Measurements from ENCODE around the gene PTPRD.

Gene PTPRD

DNA sequence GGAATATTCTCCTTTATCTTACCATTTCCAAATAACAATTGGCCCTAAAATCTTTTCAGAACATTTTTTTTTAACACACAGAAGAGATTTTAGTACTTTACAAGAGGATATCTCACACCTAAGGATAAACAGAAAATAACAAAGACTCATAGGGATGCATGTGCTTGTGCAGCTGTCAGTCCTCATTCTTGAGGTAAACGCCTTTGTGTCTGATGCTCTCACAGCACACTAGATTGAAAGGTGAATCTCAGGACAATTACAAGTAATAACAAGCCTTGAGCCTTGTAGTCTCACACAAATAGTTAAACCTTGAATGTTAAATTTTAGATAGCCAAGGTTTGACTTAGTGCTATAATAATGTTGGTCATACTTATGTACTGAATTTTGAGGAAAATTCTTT lies 439.2 kb downstream of the PTPRD start:
- no peak for DNase-seq (ENCODE audit: low spot score)

DNA sequence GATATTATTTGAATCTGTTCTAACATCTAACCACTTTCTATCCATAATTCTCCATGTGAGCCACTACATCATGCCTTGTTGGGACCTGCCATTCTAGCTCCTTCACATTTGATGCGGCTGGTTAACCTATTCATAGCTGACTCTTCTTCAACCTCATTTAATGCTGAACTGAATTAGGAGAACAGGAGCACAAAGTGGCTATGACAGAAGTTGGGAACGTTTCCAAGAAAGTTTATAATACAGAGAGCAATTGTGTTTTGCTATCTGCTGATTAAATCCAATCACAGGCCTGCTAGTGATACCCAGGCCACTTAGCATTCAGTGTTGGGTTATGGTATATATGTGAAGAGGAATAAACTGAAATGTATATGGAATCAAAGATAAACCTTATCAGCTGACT lies 440.3 kb downstream of the PTPRD start:
- peak; percentile 32 for DNase-seq (ENCODE audit: low spot score)

- no peak for DNase-seq (ENCODE audit: low spot score)
These were observed 444.6 kb downstream of the PTPRD start for GRCh38 chr9:10168241-10168640.

GRCh38 chr9:10148796-10149195 lies 464.0 kb downstream of the PTPRD start:
- DNase-seq (ENCODE audit: low spot score), result no peak

DNA sequence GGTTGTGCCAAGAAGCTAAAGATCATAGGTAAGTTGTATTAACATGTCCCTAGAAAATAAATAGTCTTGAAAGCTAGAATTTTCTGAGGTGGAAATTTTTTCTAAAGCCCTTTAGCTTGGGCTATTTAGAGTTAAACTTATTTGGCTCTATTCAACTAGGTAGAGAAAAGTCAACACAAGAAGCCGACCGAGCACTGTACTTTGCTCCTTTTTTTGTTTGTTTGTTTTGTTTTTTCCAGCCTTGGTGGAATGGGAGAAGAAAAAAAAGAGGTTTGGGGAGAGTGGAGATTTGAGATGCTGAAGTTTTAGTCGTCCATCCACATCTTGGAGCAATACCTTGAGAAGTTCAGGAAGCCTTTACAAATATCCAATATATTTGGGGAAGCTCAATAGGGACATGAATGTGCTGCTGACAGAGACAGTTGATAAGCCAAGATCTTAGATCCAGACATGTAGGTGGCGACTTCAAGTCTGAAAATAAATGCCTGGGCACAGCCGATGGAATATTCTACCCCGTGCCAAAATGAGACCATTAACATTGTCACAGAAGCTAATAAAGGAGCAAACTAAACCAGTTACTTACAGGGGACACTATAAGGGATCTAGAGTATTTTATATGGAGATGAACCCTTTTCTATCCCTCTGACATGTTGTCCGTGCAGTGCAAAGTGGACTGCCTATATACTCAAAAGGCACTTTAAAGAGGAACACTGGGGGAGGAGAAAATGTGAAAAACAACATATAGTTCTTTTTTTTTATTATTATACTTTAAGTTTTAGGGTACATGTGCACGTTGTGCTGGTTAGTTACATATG lies 466.1 kb downstream of the PTPRD start:
- no peak for DNase-seq (ENCODE audit: low spot score)

DNA sequence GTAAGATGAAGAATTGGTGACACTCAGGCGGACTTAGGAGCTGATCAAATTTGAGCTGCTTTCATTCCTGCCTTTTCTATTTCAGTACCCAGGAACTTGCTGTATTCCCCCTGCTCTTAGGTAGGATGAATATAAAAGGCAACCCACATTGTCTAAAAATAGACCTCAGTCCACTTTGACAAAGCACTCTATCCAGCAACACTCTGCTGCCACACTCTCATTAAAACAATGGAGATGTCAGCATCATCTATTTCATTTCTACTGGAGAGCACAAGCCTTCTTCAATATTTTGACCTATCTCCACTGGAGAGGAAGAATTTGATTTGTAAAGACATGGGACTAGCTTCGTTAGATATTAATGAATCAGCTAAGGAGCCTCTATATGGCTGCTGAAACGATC lies 468.4 kb downstream of the PTPRD start:
- no peak for DNase-seq (ENCODE audit: low spot score)

DNA sequence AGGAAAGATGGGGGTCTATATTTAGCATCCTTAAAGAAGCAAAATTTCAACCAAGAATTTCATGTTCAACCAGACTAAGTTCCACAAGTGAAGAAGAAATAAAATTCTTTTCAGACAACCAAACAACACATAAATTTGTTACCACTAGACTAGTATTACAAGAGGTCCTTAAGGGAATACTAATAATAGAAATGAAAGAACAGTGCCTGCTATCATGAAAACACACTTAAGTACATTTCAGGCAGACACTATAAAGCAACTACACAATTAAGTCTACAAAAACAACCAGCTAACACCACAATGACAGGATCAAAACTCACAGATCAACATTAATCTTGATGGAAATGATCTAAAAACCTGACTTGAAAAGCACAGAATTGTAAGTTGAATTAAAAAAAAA lies 477.2 kb downstream of the PTPRD start:
- no peak for DNase-seq (ENCODE audit: low spot score)

GRCh38 chr9:10134266-10134665 lies 478.5 kb downstream of the PTPRD start:
- DNase-seq (ENCODE audit: low spot score), result no peak

DNA sequence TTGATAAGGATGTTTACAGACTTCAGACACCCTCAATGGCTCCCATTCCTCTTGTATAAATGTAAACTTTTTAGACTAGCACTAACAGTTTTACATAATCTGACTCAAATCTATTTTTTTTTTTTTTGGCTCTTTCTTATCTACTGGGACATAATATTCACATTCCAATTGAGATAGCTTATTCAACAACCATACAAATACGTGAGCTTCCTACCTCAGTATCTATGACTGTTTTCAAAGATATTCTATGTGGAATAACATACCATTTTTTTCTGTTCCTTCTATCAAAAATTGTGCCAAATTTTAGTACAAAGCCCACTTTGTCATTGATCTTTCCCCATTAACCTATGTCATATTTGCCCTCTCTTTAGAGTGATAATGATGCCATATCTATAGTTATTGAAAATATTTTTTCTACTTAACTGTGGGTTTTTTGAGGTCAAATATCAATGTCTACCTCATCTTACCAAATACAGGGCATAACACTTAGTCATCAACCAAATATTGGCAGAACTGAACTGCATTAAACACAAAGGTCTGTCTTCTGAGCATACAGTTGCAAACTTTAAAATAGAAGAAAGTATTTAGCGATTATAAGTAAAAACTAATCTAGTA lies 482.6 kb downstream of the PTPRD start:
- DNase-seq (ENCODE audit: low spot score), result no peak

- no peak for DNase-seq (ENCODE audit: low spot score)
These were observed 484.9 kb downstream of the PTPRD start for GRCh38 chr9:10127867-10128266.

- no peak for DNase-seq (ENCODE audit: low spot score)
These were observed 500.0 kb downstream of the PTPRD start for GRCh38 chr9:10112798-10113197.

DNA sequence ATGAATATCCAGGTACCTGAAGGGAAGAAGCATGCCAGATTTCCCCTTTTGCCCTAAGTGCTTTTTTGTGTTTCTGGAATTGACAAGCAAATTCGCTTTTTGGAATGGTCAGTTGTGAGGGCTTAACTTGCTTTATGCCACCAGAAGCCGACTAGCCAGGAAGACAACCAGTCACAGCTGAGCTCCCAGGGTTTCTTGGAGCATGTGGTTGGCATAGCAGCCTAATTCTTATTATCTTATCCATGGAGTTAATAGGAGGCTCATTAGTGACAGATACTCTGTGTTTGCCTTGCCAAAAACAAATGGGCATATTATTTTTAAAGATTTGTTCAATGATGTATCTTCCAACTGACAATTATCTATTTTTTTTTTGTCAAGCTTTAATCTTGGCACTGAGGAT lies 500.7 kb downstream of the PTPRD start:
- DNase-seq (ENCODE audit: low spot score), result no peak

DNA sequence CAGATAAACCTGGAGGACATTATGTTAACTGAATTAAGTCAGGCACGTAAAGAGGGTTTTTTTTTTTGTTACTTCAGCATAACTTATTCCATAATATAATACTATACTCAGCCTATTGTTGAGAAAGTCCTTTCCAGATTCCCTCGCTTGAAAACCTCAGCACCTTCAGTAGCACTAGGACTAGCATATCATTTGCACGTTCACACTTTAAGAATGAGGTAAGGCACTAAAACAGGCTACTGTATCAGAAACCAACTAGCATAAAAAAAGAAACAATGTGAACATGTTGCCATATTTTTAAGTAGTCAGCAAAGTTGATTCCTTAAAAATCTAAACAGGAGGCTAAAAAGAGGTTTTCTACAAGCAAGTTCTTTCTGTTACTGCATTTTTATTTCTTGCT lies 504.0 kb downstream of the PTPRD start:
- no peak for DNase-seq (ENCODE audit: low spot score)

DNA sequence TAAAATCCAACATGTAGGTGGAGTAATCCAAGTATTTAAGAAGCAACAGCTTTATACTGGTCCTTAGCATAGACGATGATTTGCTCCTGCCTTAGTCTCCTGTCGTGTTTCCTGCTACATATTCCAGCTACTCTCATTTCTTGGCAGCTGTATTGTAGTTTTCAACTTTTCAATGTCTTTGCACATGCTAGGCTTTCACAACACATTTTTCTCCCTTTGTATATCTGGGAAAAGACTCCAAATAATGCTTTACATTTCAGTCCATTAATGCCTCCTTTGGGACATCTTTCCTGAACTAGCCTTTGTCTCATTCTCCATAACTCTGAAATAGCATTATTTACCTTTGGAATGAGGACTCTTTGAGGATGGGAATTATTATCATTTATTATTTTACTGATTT lies 508.0 kb downstream of the PTPRD start:
- no peak for DNase-seq (ENCODE audit: low spot score)

- DNase-seq (ENCODE audit: low spot score), result no peak
These were observed 517.6 kb downstream of the PTPRD start for GRCh38 chr9:10095208-10095607.

DNA sequence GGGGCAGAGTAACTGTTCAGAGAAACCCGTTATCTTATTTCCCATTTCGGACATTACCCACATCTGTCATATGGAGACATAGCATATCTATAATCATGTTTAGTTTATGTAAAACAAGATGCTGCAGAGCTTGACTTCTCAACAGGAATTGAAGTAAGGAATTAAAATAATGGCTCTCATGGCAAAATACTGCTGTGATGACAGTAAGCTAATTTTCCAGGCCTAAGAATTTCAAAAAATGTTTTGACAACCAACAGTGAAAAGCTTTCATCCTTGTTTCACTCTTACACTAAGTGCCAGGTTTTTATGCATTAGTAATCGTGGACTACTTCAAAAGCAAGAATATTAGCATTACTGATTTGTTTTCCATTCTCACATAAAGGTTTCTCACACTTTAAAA lies 518.2 kb downstream of the PTPRD start:
- DNase-seq (ENCODE audit: low spot score), result no peak

DNA sequence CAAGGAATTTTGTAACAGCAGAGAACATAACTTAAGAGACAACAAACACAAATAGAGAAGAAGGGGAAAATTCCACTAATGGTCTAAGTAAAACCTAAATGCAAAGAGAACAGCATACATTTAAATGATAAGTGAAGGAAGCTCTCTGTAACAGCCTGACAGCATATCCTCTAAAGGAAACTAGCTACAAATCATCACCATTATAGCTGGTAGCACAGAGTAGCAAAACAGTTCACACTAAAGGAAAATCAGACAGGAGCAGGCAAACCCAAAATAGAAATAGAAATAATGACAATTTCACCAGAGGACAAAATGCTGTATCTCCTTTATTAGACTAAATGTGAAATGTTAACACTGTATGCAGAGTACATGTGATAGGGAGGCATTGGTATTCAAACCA lies 532.8 kb downstream of the PTPRD start:
- no peak for DNase-seq (ENCODE audit: low spot score)

DNA sequence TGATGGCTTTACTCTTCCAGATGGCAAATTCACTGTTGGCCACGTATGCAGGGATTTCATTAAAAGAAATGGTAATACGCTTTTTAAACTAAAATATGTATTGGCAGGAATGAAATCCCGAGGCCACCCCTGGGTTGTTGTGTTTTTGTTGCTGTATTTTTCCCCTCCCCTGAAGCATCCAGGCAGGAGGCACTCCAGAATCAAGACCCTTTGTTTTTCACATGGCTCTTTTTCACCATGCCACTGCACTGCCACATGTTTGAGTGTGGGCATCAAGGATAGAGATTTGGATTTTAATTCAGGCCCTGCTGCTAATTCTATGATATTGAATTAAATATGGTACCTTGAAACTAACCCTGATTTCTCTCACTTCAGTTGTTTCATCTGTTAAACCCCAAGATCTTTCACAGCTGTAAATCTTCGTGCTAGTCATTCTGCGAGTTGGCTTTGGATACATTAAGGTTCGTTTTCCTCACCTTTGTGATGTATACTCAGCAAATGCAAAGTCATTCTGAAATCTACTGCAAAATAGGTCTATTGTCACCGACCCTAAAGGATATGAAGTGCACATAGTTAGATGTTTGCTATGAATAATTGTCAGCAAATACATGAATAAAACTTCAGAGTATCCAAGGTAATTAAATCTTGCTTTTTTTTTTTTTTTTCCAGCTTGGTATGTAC lies 533.4 kb downstream of the PTPRD start:
- DNase-seq (ENCODE audit: low spot score), result no peak

DNA sequence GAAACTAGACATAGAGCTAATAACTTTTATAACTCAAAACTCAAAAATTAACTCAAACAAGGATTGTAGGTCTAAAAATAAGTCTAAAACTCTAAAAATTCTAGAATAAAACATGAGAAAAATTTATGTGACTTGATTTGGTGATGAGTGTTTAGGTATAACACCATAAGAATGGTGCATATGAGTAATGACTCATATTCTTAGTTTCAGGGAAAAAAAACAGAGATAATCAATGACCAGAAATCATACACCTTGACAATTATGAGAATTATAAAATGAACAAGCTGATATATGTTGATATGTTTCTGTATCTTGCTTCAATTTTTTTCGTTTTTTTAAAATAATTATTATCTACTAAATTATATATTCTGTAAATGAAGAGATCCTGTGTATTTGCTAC lies 541.2 kb downstream of the PTPRD start:
- DNase-seq (ENCODE audit: low spot score), result no peak

GRCh38 chr9:10062629-10063395 lies 550.0 kb downstream of the PTPRD start:
- DNase-seq (ENCODE audit: low spot score), result no peak

DNA sequence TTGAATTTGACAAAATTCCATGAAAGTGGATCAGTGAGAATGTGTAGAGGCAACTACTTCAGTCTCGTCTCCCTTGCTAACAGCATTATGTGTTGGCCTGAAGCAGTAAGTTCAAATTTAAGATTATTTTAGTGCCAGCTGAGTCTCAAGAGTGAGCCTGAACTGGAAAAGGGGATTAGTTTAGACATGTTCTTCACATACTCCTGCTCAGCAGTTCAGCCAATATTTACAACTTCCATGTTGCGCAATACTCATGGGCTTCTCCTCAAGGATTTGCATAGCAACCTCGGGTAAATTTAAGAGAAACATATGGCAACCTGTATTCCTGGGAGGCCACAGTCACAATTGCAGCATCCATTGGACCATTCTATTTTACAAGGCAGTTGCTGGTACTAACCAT lies 553.8 kb downstream of the PTPRD start:
- no peak for DNase-seq (ENCODE audit: low spot score)

GRCh38 chr9:10055886-10056395 lies 556.9 kb downstream of the PTPRD start:
- DNase-seq (ENCODE audit: low spot score), result no peak
